ENCODE results near the gene KCTD19.

The KCTD19 gene

GRCh38 chr16:67294938-67295361 is 31.6 kb downstream of the KCTD19 start:
- no peak overlapping the region for H3K4me3 ChIP-seq (ENCODE audit: low read depth in 1 of 2, low read length in 1 of 2)
- no peaks in the 10 kb centered on the region for H3K27me3 ChIP-seq
- no peak overlapping the region for H3K27ac ChIP-seq
- H3K4me1 ChIP-seq (ENCODE audit: control insufficient read depth in 1 of 2, insufficient read depth in 1 of 2, low read depth in 1 of 2, low read length in 1 of 2) = no peaks in the 10 kb centered on the region
- no peaks in the 10 kb centered on the region for H3K36me3 ChIP-seq
- TF ChIP-seq CTCF (IDR thresholded peaks at IDR 0.05) = no peak
- H3K9me3 ChIP-seq = no peaks in the 10 kb centered on the region

GRCh38 chr16:67294171-67294757 is 32.3 kb downstream of the KCTD19 start:
- no peaks in the 10 kb centered on the region for H3K4me1 ChIP-seq (ENCODE audit: control insufficient read depth in 1 of 2, insufficient read depth in 1 of 2, low read depth in 1 of 2, low read length in 1 of 2)
- no peak for TF ChIP-seq CTCF (IDR thresholded peaks at IDR 0.05)
- H3K27me3 ChIP-seq = no peaks in the 10 kb centered on the region
- H3K9me3 ChIP-seq = no peaks in the 10 kb centered on the region
- H3K36me3 ChIP-seq = no peaks in the 10 kb centered on the region
- no peak overlapping the region for H3K27ac ChIP-seq
- no peak overlapping the region for H3K4me3 ChIP-seq (ENCODE audit: low read depth in 1 of 2, low read length in 1 of 2)

- no peaks in the 10 kb centered on the region for H3K4me1 ChIP-seq (ENCODE audit: control insufficient read depth in 1 of 2, insufficient read depth in 1 of 2, low read depth in 1 of 2, low read length in 1 of 2)
- no peak for TF ChIP-seq CTCF (IDR thresholded peaks at IDR 0.05)
- no peak overlapping the region for H3K4me3 ChIP-seq (ENCODE audit: low read depth in 1 of 2, low read length in 1 of 2)
- no peaks in the 10 kb centered on the region for H3K36me3 ChIP-seq
- no peaks in the 10 kb centered on the region for H3K9me3 ChIP-seq
- H3K27me3 ChIP-seq = no peaks in the 10 kb centered on the region
- H3K27ac ChIP-seq = no peak overlapping the region
Observed at GRCh38 chr16:67291461-67291860, 35.1 kb downstream of the KCTD19 start.

- Histone ChIP-seq H3K4me1 (ENCODE audit: control insufficient read depth in 1 of 2, insufficient read depth in 1 of 2, low read depth in 1 of 2, low read length in 1 of 2) (no peaks in the 10 kb centered on the region), H3K9me3 (no peaks in the 10 kb centered on the region), H3K4me3 (ENCODE audit: low read depth in 1 of 2, low read length in 1 of 2) (no peak overlapping the region), H3K36me3 (no peaks in the 10 kb centered on the region), H3K27me3 (no peaks in the 10 kb centered on the region), H3K27ac (no peak overlapping the region)
- no peak for TF ChIP-seq CTCF (IDR thresholded peaks at IDR 0.05)
Observed at GRCh38 chr16:67287960-67288359, 38.6 kb downstream of the KCTD19 start.

GRCh38 chr16:67286441-67287235 is 39.9 kb downstream of the KCTD19 start:
- TF ChIP-seq CTCF (IDR thresholded peaks at IDR 0.05) = no peak
- Histone ChIP-seq H3K9me3 (no peaks in the 10 kb centered on the region), H3K27ac (no peak overlapping the region), H3K4me1 (ENCODE audit: control insufficient read depth in 1 of 2, insufficient read depth in 1 of 2, low read depth in 1 of 2, low read length in 1 of 2) (no peaks in the 10 kb centered on the region), H3K27me3 (no peaks in the 10 kb centered on the region), H3K4me3 (ENCODE audit: low read depth in 1 of 2, low read length in 1 of 2) (no peak overlapping the region), H3K36me3 (no peaks in the 10 kb centered on the region)

Measured in neutrophil (primary cell).